GM21526 (cell line): ENCODE data around the gene PANK4.

Experiments
- ATAC-seq: cut with Tn5 transposase; IDR thresholded peaks from one replicate; pipeline ENCODE4 v1.9.1; 2021; ENCODE audit warnings: moderate library complexity; ENCODE audit not compliant: unreplicated experiment, low FRiP score

The PANK4 gene

DNA sequence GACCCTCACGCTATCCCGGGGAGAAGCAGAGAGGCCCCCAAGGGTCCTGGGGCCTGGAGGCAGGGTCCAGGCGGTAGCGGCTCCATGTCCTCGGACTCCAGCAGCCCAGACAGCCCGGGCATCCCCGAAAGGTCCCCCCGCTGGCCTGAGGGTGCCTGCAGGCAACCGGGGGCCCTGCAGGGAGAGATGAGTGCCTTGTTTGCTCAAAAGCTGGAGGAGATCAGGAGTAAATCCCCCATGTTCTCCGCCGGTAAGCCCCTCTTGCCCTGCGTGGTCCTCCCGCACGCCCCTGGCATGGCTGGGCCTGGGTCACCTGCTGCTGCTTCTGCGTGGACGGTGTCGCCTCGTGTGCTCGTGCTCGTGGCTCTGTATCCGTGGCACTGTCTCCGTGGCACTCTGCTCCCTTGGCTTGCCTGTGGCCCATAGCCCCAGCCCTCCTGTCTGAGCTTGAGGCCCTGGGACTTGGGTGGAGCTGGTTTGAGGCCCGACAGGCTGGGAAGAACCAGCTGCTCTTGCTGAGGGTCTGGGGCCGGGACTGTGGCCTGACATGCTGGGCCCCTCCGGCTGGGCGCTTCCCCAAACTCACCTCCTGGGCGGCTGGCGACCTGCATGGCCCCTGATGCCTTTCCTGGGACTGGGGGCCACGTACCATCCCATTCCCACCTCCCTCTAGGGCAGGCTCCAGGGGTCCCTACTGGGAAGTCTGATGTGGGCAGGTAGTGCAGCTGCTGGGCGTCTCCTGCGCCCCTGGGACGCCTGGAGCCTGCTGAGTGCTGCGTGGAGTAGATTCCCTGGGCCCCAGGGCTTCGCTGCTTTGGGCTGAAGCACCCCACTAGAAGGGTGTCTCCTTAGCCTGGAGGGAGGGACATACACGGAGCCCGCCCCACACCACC lies 23.5 kb downstream of the PANK4 start:
- ATAC-seq = no peak

DNA sequence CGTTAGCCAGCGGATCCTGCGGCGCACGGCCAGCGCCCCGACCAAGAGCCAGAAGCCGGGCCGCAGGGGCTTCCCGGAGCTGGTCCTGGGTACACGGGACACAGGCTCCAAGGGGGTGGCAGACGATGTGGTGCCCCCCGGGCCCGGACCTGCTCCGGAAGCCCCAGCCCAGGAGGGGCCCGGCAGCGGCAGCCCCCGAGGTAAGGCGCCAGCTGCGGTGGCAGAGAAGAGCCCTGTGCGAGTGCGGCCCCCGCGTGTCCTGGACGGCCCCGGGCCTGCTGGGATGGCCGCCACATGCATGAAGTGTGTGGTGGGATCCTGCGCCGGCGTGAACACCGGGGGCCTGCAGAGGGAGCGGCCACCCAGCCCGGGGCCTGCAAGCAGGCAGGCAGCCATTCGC lies 24.2 kb downstream of the PANK4 start:
- no peak for ATAC-seq

DNA sequence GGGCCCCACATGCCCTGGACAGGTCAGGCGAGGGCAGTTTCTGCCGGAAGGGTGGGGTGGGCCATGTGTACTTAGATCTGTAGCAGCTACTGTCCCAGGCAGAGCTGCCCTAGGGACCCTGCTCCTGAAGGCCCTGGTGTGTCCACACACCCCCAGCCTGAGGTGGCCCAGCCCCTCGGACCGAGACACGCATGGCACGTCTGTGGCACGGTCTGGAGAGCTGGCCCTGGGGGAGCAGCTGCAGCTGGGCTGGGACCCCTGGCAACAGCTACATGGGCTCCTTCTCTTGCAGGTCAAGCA lies 24.6 kb downstream of the PANK4 start:
- ATAC-seq = no peak

DNA sequence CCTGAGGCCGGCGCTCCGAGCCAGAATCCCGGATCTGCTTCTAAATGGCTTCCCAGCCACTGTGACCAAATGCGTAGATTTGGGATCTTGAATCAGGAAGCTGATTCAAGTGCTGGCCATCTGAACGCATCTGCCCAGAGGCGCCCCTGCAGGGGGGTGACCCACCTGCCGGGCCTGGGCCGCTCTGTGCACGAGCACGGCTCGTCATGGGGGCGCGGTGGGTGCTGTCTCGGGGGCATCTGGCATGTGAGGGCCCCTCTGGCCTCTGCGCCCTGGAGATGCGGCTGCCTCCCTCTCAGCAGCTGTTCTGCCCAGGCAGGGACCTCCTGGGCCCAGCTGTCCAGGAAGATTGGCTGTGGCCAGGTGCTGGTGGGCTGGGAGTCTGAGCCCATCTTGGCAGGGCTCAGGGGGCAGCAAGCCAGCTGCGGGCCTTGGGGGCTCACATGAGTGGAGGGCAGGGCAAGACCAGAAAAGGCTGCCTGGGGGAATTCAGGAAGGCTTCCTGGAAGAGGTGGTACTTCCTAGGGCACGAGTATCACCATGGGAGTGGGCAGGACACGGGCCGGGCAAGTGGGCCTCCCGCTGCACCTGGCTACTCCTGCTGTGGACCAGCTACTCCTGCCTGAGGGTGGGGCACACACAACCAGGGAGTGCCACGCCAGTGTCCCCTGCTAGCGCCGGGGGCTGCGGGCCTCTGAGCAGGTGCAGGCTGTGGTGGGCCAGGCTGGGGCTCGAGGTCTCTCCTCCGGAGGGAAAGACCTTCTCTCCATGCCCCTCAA lies 25.2 kb downstream of the PANK4 start:
- ATAC-seq = no peak

DNA sequence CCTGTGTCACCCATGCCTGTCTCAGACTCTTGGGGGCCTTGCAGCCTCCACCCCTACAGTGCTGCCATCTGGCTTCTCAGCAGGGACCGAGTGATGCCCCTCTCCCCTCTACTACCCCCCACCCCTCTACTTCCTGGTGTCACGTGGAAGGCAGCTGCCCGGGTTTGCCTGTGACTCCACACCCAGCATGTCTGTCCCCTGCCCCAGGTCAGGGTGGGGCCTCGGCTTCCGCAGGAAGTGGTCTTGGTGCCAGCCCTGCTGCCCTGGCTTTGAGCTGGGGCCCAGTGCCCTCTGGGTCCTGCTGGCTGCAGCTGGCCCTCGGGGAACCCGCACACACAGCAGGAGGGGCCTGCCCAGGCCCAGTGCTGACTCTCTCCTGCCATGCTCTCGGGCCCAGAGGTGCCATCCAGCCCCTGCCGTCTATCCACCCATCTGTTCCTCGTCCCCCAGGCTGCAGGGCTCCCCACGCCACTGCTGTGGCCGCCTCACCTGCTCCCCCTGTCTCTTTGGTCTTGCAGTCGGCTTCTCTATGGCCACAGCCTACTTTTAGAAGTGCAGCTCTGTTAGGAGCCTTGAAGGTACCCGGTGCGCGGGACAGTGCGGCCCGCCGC lies 26.3 kb downstream of the PANK4 start:
- no peak for ATAC-seq

DNA sequence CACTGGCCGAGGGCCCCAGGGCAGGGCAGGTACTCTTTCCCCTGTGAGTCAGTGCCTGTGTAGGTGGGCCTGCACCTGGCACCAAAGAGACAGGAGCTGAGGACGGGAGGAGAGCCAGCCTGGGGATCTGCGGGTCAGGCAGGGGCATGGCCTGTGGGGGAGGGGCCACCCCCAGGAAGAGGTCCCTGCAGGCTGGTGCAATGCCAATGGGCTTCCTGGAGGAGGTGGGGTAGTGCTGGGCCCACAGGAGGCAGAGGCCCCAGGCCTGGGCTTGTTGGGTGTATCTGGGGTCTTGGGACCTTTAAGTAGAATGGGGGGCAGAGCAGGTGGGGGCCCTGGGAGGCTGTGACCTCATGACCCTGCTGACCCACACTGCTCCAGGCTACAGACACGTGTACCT lies 27.1 kb downstream of the PANK4 start:
- ATAC-seq = no peak

DNA sequence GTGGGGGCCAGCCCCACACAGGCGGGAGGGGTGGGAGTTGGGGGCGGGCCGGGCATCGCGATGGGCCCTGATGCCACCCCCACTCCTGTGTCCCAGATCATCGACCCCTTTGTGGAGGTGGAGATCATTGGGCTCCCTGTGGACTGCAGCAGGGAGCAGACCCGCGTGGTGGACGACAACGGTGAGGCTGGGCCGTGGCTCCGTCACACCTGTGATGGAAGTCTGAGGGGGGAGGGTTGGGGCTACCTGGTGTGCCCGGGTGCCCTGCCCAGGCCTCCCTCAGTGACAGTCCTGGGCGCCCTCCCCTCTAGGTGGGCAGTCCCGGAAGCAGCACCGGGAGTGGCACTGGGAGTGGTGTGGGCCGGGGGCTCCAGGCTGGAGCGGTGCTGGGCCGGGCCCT lies 27.7 kb downstream of the PANK4 start:
- no peak for ATAC-seq

DNA sequence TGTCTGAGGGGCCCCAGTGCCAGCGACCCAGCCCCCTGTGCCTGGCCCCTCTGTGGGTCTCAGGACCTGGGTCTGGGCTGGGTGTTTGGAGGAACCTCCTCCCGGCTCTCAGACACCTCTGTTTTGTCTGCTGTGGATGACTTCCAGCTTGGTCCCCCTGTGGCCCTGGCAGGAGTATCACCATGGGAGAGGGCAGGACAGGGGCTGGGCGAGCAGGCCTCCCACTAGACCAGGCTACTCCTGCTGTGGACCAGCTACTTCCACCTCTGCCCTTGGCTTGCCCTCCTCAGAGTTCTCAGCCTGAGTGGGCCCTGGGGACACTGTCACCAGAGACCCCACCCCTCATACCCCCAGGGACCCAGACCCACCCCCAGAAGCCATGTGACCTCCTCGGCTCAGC lies 28.5 kb downstream of the PANK4 start:
- no peak for ATAC-seq

DNA sequence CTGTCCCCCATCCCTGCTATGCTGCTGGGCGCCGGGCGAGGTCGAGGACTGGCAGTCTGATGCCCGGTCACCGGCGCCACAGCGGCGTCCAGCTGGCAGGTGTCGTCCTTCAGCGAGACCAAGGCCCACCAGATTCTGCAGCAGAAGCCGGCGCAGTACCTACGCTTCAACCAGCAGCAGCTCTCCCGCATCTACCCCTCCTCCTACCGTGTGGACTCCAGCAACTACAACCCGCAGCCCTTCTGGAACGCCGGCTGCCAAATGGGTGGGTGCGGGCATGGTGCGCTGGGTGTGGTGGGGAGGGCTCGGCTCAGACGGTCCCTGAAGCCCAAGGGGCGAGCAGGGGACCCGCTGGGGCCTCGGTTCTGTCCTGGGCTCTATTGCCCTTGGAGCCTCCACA lies 29.6 kb downstream of the PANK4 start:
- no peak for ATAC-seq

DNA sequence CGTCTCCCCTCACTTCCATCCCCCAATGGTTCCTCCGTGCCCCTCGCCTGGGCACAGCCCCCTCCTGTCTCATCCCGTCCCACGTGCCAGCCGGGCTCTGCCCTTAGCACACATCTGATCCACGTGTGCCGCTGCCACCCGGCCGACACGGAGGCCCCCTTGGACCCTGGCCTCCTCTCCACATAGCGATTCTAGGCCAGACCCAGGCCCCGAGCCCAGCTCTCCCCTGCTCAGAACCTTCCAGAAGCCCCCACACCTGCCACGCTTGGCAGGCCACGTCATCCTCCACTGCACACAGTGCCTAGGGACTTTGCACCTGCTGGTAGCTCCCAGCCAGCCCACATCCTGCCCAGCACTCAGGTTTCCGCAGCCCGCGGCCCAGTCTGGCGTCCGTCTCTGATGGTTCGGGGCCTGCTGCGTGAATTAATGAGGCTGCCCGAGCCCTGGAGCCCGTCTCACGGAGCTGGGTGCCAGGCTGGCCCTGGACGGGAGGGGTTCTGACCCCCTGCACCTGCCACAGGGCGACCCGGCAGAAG lies 30.2 kb downstream of the PANK4 start:
- no peak for ATAC-seq

DNA sequence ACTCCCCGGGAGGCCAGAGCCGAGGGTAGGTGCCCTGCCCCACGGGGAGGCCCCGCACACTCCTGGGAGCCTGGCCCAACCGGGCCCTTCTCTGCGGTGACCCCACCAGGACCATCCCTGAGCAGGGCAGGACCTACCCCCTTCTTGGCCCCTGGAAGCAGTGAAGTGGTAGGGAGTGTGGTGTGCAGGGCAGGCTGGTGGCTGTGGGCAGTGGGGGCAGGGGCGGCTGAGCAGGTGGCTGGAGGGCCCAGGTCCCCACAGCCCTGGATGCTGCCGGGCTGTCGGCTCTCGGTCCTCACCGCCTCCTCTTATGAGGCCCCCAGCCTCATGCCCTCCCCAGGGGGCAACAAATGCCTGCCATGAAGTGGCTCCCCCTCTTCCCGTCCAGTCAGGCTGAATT lies 30.9 kb downstream of the PANK4 start:
- ATAC-seq = no peak

DNA sequence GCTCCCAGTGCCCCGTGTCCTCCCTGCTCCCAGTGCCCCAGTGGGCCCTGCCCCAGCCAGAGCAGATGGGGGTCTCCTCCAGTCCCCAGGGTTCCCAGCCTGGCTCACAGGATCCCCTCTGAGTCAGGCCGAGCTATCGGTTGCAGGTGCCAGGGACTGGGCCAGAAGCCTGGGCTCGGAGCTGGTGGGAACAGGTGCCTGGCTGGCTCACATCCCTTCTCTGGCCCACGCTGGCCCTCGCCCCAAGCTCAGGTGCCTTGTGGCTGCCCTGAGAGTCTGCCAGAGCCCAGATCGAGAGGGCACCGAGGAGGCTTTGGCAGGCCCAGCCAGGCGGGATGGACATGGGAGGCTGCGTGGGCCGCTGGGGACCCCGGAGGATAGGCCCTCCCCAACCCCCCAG lies 31.4 kb downstream of the PANK4 start:
- ATAC-seq = no peak

DNA sequence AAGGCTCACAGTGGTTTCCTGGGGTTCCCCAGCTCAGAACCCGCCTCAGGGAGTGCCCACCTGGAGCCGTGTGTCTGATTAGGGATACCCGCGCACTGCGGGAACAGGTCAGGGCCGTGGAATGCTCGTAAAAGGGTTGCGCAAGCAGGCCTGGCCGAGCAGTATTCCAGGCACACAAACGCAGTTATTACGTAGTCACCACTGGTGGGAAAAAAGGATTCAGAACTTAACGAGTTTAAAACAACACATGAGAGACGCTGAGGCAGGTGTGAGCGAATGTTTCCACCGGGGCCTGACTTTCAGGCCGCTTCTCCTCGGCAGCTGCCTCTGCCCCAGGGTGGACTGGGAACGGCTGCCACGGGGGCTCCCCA lies 32.1 kb downstream of the PANK4 start:
- no peak for ATAC-seq

DNA sequence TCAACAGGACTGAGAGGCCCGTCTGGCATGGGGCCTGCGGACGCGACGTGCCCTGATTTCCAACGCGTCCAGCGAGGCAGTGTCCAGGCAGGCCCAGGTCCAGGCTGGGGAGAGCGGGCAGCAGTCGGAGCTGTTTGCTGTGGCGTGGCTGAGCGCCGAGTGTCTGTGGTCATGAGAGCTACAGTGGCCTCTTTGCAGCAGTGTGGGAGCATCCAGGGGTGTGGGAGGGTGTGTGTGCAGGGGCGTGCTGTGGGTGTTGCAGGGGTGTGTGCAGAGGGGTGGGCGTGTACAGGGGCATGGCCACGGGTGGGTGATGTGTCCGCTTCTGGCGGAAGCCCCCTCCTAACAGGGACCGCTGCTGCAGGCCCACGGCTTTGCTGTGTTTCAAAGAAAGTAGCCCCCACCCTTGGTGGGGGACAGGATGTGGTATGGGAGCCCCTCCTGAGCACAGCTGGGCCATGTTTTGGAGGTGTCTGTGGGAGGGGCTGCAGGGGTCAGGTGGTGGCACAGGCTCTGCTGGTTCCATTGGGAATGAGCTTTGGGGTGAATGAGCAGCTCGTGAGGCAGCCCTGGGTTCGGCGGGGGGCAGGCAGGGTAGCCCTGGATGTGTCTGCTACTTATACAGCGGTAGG lies 32.6 kb downstream of the PANK4 start:
- no peak for ATAC-seq

DNA sequence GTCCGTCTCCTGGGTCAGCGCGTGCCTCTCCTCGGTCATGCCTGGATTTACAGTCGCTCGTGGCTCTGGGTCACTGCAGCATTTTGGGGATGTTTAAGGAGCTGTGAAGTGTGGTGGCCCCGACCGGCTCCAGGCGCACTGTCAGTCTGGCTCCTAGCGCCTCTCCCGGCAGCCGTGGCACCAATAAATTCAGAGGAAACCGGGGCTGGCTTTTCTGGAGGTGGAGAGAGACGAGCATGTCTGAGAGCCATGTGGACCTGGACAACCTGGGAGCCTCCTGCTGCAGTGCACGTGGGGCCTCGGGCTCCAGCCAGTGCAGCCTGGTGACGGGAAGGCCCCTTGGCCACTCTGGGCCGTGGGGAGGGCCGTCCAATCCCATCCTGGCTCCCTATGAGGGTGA lies 33.2 kb downstream of the PANK4 start:
- no peak for ATAC-seq

DNA sequence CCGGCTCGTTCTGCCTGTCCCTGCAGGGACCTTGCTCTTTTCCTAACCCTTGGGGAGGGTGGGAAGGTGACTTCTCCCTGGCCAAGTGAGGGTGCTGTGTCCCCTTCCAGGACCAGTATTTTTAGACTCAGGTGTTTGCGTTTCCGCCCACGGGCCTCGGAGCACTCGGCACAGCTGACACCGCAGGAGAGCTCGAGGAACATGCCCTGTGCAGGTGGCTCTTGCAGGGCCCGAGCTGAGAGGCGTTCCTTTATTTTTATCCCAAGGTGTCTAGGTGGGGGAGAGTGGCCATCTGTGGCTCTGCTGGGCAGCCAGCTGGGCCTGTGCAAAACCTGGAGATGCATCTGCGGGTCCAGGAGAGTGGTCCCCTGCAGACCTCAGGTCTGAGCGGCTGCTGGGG lies 34.3 kb downstream of the PANK4 start:
- no peak for ATAC-seq

DNA sequence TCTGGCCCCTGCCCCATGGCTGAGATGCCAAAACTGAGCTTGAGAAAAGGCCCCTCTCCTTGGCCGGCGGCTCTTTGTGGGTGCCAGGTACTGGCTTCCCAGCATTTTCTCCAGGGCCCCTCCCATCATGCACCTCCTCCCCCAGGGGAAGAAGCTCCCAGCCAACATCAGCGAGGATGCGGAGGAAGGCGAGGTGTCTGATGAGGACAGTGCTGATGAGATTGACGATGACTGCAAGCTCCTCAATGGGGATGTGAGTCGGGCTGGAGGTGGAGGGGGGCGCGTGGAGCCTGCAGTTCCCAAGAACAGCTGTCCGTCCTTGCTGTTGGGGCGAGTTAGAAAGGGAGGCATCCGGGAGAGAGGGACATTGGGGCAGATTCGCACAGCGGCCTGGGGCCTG lies 36.8 kb downstream of the PANK4 start:
- no peak for ATAC-seq

DNA sequence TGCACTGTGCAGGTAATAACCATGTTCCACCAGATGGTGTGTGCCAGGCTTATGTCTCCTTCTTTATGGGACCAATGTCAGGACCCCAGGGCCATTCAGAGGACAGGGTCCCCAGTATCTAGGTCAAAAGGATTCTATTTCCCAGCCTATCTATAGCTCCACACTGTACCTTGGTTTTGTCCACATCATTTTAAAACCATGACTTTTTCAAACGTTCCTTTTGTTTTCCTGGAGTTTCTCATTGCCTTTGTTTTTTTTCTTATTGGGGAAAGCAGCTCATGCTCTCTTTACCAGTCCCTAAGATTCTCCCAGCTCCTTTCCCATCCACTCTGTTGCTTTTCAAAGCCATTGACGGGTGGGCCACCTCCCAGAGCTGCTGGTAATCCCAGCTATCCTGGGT lies 37.7 kb downstream of the PANK4 start:
- no peak for ATAC-seq

DNA sequence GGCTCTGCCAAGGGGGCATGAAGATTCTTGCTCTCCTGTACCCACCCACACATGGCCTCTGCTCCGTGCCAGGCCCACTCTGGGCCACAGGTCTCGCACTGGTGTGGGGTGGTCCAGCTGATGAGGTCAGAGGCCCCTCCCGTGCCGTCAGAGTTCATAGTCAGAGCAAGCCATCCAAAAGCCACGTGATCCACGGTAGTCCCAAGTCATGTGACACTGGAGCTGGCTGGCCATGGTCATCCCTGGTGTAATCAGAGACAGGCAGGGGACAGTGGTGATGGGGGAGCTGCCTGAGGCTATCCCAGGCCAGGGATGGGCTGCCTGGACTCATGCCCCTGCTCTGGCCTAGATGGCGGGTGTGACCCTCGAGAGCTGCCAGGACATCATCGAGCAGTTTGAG lies 39.8 kb downstream of the PANK4 start:
- ATAC-seq = no peak

DNA sequence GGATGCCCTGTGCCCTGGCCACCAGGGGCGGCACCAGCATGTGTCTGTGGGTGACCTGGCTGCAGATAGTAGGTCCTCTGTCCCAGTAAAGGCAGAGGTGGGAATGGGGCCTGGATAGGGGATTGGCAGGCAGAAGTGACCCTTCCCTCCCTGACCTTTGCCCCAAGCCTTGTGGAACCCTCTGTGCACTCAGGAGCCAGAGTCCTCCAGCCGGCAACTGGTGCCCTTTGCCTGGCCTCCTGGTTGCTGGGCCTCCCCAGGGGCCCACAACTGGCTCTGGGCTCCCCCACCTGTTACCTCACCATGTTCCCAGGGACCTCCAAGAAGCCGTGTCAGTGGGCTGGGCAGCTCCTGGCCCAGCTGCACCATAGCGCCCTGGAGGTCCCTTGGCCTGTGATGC lies 40.4 kb downstream of the PANK4 start:
- ATAC-seq = no peak

DNA sequence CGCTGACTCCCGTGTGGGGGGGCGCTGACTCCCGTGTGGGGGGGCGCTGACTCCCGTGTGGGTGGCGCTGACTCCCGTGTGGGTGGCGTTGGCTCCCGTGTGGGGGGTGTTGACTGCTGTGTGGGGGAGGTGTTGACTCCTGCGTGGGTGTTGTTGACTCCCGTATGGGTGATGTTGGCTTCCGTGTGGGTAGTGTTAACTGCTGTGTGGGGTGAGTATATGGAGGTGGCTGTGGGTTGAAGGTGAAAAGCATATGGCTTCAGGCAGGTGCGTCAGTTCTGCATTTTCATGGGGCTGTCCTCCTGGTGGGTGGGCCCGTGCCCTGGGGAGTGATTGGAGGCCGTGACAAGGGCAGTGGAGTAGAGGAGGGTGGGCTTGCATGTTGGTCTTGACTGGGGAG lies 42.4 kb downstream of the PANK4 start:
- ATAC-seq = no peak
